ENCODE measurements around the gene SYF2. TPM values are rescaled to one million over a fixed set of nuclear protein-coding genes. Genes with fewer than 3 reads are reported as not detected.

The SYF2 gene
- total RNA-seq, 1 donor from 2014 or later, result 43.5 TPM

DNA sequence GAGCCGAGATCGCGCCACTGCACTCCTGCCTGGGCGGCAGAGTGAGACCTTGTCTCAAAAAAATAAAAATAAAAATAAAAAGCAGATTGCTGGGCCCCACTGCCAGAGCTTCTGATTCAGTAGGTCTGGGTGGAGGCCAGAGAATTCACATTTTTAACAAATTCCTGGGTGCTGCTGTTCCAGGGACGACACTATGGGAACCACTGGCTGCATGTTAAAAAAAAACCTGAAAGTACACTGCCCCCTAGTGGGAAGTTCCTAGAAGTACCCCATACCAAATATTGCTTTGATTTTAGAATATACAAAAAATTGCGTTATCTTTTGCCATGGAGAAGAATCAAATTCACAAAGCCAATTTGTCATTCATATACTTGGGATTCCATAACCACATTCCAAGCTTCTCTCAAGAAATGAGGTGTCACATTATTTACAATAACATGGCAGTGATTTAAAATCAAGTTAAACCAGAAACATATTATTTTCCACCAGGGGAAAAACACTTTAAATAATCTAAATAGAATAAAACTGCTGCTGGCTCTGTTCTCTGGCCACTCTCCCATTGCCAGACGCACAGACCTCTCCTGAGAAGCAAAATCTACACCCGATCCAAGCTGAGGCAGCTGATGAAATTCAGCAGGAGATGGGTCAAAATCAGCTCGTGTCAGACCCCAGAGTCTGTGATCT, 27.4 kb downstream of the SYF2 start:
- H3K4me3 Mint-ChIP-seq (ENCODE audit: low read depth), result no peak overlapping the region
- no peak for DNase-seq (ENCODE audit: low spot score, unreplicated experiment)
- TF ChIP-seq, protein P1, sequence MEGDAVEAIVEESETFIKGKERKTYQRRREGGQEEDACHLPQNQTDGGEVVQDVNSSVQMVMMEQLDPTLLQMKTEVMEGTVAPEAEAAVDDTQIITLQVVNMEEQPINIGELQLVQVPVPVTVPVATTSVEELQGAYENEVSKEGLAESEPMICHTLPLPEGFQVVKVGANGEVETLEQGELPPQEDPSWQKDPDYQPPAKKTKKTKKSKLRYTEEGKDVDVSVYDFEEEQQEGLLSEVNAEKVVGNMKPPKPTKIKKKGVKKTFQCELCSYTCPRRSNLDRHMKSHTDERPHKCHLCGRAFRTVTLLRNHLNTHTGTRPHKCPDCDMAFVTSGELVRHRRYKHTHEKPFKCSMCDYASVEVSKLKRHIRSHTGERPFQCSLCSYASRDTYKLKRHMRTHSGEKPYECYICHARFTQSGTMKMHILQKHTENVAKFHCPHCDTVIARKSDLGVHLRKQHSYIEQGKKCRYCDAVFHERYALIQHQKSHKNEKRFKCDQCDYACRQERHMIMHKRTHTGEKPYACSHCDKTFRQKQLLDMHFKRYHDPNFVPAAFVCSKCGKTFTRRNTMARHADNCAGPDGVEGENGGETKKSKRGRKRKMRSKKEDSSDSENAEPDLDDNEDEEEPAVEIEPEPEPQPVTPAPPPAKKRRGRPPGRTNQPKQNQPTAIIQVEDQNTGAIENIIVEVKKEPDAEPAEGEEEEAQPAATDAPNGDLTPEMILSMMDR (IDR thresholded peaks at IDR 0.05; ENCODE audit: unreplicated experiment), result peak; percentile 84
- H3K27me3 Mint-ChIP-seq, result peaks cover 9% of the 10 kb centered on the region
- H3K36me3 Mint-ChIP-seq (ENCODE audit: insufficient read depth), result no peaks in the 10 kb centered on the region
- H3K4me1 Mint-ChIP-seq (ENCODE audit: low read depth), result peaks cover 13% of the 10 kb centered on the region
- no peaks in the 10 kb centered on the region for H3K9me3 Mint-ChIP-seq (ENCODE audit: low read depth)
- no peak overlapping the region for H3K27ac Mint-ChIP-seq

- Mint-ChIP-seq H3K27ac (no peak overlapping the region), H3K27me3 (peaks cover 26% of the 10 kb centered on the region), H3K4me3 (ENCODE audit: low read depth) (no peak overlapping the region), H3K36me3 (ENCODE audit: insufficient read depth) (no peaks in the 10 kb centered on the region), H3K4me1 (ENCODE audit: low read depth) (peaks cover 21% of the 10 kb centered on the region), H3K9me3 (ENCODE audit: low read depth) (no peaks in the 10 kb centered on the region)
- DNase-seq (ENCODE audit: low spot score, unreplicated experiment), result no peak
- TF ChIP-seq, protein P1 (IDR thresholded peaks at IDR 0.05; ENCODE audit: unreplicated experiment), result no peak
Measured at GRCh38 chr1:25201006-25201405, 31.3 kb downstream of the SYF2 start.

DNA sequence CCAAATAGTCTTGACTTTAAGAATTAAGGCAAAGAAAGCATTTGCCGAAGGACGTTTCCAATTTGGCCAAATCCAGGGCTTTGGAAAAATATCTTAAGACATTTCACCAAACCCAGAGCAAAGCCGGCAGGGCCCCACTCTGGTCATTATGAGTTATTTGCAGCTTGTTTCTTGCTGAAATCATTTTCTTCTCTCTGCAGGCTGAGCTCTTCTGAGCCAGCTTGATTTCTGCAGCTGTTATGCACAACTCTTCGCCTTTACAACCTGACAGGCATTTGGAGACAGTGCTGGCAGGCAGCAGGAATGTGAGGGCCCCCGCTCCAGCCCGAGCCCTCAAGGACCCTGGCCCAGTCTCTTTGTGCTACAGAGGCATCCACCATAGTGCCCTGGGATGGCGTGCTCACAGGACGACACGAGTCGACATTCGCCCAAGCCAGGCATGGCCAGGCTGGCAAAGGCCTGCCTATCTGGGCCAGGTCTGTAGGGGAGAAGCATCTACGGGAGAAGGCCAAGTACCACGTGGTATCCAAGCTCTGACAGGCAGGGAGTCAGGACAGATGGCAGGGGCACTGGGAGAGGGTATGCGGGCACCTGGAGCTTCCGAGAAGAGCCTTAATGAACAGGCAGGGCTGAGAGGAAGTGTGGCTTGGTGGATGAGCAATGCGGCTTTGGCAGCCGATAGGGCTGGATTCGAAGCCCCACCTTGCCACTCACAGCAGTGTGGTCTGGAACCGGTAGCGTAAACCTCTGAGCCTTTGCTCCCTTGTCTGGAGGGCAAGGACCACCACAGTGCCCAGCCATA, 32.3 kb downstream of the SYF2 start:
- no peaks in the 10 kb centered on the region for H3K36me3 Mint-ChIP-seq (ENCODE audit: insufficient read depth)
- H3K27ac Mint-ChIP-seq, result no peak overlapping the region
- TF ChIP-seq, protein P1 (IDR thresholded peaks at IDR 0.05; ENCODE audit: unreplicated experiment), result no peak
- H3K4me1 Mint-ChIP-seq (ENCODE audit: low read depth), result peaks cover 22% of the 10 kb centered on the region
- peaks cover 22% of the 10 kb centered on the region for H3K27me3 Mint-ChIP-seq
- no peak for DNase-seq (ENCODE audit: low spot score, unreplicated experiment)
- H3K4me3 Mint-ChIP-seq (ENCODE audit: low read depth), result no peak overlapping the region
- no peaks in the 10 kb centered on the region for H3K9me3 Mint-ChIP-seq (ENCODE audit: low read depth)

DNA sequence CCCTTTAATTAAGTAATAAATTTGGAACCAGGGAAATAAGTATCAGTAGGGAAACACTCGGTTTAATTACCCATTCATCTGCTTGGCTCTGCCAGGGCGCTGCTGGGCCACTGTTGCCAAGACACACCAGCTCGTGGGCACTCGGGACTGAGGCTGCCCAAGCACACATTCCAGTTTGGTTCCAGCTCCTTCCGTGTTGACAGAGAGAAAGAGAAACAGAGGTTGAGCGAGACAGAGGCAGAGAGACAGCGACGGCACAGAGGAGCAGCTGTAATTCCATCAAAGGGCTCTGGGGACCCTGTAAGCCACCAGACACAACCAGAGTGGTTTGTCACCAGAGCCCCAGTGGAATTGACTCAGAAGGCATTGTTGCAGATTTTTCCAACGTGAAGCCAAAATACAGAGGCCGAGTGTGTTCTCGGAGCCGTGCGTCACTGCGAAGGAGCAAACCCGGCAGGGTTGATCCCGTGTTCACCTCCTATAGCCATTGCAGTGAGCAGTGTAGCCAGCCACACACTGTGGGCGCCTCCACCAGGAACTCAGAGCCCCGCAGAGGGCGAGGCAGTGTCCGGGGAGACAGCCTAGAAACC, 33.5 kb downstream of the SYF2 start:
- Mint-ChIP-seq H3K9me3 (ENCODE audit: low read depth) (no peaks in the 10 kb centered on the region), H3K4me3 (ENCODE audit: low read depth) (no peak overlapping the region), H3K4me1 (ENCODE audit: low read depth) (peaks cover 30% of the 10 kb centered on the region), H3K36me3 (ENCODE audit: insufficient read depth) (no peaks in the 10 kb centered on the region), H3K27ac (no peak overlapping the region), H3K27me3 (peaks cover 28% of the 10 kb centered on the region)
- DNase-seq (ENCODE audit: low spot score, unreplicated experiment), result no peak
- TF ChIP-seq, protein P1 (IDR thresholded peaks at IDR 0.05; ENCODE audit: unreplicated experiment), result peak; percentile 30

- no peak overlapping the region for H3K4me3 Mint-ChIP-seq (ENCODE audit: low read depth)
- peaks cover 34% of the 10 kb centered on the region for H3K4me1 Mint-ChIP-seq (ENCODE audit: low read depth)
- DNase-seq (ENCODE audit: low spot score, unreplicated experiment), result no peak
- TF ChIP-seq, protein P1 (IDR thresholded peaks at IDR 0.05; ENCODE audit: unreplicated experiment), result no peak
- H3K27me3 Mint-ChIP-seq, result peaks cover 32% of the 10 kb centered on the region
- no peaks in the 10 kb centered on the region for H3K36me3 Mint-ChIP-seq (ENCODE audit: insufficient read depth)
- H3K27ac Mint-ChIP-seq, result no peak overlapping the region
- no peaks in the 10 kb centered on the region for H3K9me3 Mint-ChIP-seq (ENCODE audit: low read depth)
Measured at GRCh38 chr1:25197982-25198662, 34.2 kb downstream of the SYF2 start.

All from progenitor cell of endocrine pancreas (in vitro differentiated cells).